OCI-LY3 (cell line): Measurements from ENCODE around the gene ZNF672.

Source experiments
- CTCF ChIP-seq: fragments of 200-600, 300-600 bp; sonication (generic); IDR thresholded peaks from 2 replicates; pipeline ENCODE4 v1.5.1; 2014; ENCODE audit warnings: antibody characterized with exemption, low read length, low read depth
- EZH2phosphoT487 ChIP-seq: fragments of 200-600 bp; shearing (Covaris generic); IDR thresholded peaks from 2 replicates; pipeline ENCODE4 v1.6.1; 2018; ENCODE audit warnings: antibody characterized with exemption, mixed run types, low read depth

- no peak for TF ChIP-seq CTCF
- TF ChIP-seq EZH2phosphoT487: no peak
Measured at GRCh38 chr1:248804771-248805681, 33.0 kb upstream of the ZNF672 start.
